HepG2 (cell line): Measurements from ENCODE around the gene TXNDC2. TPM values are rescaled to one million over a fixed set of nuclear protein-coding genes. Genes with fewer than 3 reads are reported as not detected.

Source experiments
- MAFF ChIP-seq: IDR thresholded peaks from 2 replicates; pipeline ENCODE4 v1.6.1; 2011; ENCODE audit warnings: low read depth, low read length, improper control_type of control experiment
- MYC ChIP-seq: sonication (generic); formaldehyde crosslinking; IDR thresholded peaks from 2 replicates; pipeline ENCODE4 v1.9.0; 2021; ENCODE audit warnings: missing genetic modification reagents, borderline replicate concordance
- SIX1 ChIP-seq: sonication (generic); formaldehyde crosslinking; IDR thresholded peaks from 2 replicates; pipeline ENCODE4 v1.4.0; 2020; ENCODE audit warnings: missing genetic modification reagents, borderline replicate concordance
- SOX5 ChIP-seq: IDR thresholded peaks from 2 replicates; pipeline ENCODE4 v1.6.1; 2016; ENCODE audit warnings: borderline replicate concordance
- ZNF343 ChIP-seq: sonication (generic); formaldehyde crosslinking; IDR thresholded peaks from 2 replicates; pipeline ENCODE4 v1.4.0; 2020; ENCODE audit warnings: mild to moderate bottlenecking, missing genetic modification reagents
- ZNF441 ChIP-seq: sonication (generic); formaldehyde crosslinking; IDR thresholded peaks from 2 replicates; pipeline ENCODE4 v1.7.0; 2021; ENCODE audit warnings: missing genetic modification reagents, borderline replicate concordance
- polyA plus RNA-seq, 8 experiments: library from polyadenylated mRNA; depleted of rRNA in 3 of 8; stranded (reverse) in 7 of 8; unstranded in 1 of 8; fragments of >200 nt; fragmentation: Illumina TruSeq in 4 of 8; extraction: Trizol in 4 of 8; gene quantifications; 2 replicates each; pipeline versions ENCODE4 v1.2.1 to v1.2.3, GENCODE V29; 2011 to 2016; ENCODE audit warnings: low read depth in 4 of 8, missing spikeins in 1 of 8, mixed read lengths in 1 of 8; ENCODE audit not compliant: insufficient read depth in 1 of 8
- total RNA-seq, 5 experiments: library from RNA; depleted of rRNA; stranded (reverse); fragments of >200 nt; fragmentation: Illumina TruSeq; extraction: Trizol; gene quantifications; 2 replicates each; pipeline ENCODE4 v1.2.3, GENCODE V29; 2016; ENCODE audit warnings: low read depth in 1 of 5
- TF ChIP-seq, protein P1 (sequence below): sonication (generic); formaldehyde crosslinking; IDR thresholded peaks from 2 replicates; pipeline ENCODE4 v1.8.0; 2022; ENCODE audit warnings: low read depth, missing genetic modification reagents
- TF ChIP-seq, protein P2 (sequence below): sonication (generic); formaldehyde crosslinking; IDR thresholded peaks from 2 replicates; pipeline ENCODE4 v1.4.0; 2020; ENCODE audit warnings: missing genetic modification reagents, borderline replicate concordance
- TF ChIP-seq, protein P3 (sequence below): sonication (generic); formaldehyde crosslinking; IDR thresholded peaks from 2 replicates; pipeline ENCODE4; 2020; ENCODE audit warnings: missing genetic modification reagents, mild to moderate bottlenecking, borderline replicate concordance

TXNDC2 gene
- total and polyA plus RNA-seq, 2 of the 13 experiments (the other 11 are each of a cell fraction or from before 2014, with no cell fraction given): not detected

DNA sequence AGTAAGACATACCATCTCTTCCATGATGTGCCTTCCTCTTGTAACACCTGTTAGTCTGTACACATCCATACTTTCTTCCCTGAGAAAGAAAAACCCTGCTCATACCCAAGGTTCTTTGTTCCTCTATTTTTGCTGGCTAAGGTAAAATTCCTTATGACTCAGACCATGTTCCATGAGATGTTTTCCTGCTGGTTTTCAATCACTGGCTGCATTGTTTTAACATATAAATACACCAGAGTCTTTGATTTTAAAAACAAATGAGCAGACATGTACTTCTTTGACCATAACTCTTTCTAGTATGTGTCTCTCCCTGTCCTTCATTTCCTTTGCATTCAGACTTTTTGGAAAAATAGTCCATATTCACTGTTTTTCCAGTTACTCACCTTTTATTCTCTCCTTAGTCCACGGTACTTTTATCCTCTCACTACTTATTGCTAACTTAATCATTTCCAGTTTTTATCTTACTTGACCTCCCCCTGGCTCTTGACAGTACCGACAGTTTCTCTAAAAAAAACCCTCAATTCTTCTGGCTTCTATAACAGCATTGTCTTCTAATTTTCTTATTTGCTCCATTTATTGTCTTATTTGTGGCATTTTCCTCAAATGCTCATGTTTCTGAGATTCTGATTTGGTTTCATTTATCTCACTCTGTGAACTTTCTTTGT is 32.4 kb downstream of the TXNDC2 start (continued):
- TF ChIP-seq, protein P1, sequence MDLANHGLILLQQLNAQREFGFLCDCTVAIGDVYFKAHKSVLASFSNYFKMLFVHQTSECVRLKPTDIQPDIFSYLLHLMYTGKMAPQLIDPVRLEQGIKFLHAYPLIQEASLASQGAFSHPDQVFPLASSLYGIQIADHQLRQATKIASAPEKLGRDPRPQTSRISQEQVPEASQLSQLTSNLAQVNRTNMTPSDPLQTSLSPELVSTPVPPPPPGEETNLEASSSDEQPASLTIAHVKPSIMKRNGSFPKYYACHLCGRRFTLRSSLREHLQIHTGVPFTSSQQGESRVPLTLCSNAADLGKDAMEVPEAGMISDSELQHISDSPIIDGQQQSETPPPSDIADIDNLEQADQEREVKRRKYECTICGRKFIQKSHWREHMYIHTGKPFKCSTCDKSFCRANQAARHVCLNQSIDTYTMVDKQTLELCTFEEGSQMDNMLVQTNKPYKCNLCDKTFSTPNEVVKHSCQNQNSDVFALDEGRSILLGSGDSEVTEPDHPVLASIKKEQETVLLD (CRISPR knock-in tag): no peak
- TF ChIP-seq MAFF (peak; percentile 96), ZNF441 (CRISPR knock-in tag) (no peak), SOX5 (CRISPR knock-in tag) (peak; percentile 40; the same call in 1 of the 2 replicates), ZNF343 (CRISPR knock-in tag) (no peak), MYC (CRISPR knock-in tag) (no peak), SIX1 (no peak)
- TF ChIP-seq, protein P2, sequence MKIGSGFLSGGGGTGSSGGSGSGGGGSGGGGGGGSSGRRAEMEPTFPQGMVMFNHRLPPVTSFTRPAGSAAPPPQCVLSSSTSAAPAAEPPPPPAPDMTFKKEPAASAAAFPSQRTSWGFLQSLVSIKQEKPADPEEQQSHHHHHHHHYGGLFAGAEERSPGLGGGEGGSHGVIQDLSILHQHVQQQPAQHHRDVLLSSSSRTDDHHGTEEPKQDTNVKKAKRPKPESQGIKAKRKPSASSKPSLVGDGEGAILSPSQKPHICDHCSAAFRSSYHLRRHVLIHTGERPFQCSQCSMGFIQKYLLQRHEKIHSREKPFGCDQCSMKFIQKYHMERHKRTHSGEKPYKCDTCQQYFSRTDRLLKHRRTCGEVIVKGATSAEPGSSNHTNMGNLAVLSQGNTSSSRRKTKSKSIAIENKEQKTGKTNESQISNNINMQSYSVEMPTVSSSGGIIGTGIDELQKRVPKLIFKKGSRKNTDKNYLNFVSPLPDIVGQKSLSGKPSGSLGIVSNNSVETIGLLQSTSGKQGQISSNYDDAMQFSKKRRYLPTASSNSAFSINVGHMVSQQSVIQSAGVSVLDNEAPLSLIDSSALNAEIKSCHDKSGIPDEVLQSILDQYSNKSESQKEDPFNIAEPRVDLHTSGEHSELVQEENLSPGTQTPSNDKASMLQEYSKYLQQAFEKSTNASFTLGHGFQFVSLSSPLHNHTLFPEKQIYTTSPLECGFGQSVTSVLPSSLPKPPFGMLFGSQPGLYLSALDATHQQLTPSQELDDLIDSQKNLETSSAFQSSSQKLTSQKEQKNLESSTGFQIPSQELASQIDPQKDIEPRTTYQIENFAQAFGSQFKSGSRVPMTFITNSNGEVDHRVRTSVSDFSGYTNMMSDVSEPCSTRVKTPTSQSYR (CRISPR knock-in tag): no peak
- TF ChIP-seq, protein P3, sequence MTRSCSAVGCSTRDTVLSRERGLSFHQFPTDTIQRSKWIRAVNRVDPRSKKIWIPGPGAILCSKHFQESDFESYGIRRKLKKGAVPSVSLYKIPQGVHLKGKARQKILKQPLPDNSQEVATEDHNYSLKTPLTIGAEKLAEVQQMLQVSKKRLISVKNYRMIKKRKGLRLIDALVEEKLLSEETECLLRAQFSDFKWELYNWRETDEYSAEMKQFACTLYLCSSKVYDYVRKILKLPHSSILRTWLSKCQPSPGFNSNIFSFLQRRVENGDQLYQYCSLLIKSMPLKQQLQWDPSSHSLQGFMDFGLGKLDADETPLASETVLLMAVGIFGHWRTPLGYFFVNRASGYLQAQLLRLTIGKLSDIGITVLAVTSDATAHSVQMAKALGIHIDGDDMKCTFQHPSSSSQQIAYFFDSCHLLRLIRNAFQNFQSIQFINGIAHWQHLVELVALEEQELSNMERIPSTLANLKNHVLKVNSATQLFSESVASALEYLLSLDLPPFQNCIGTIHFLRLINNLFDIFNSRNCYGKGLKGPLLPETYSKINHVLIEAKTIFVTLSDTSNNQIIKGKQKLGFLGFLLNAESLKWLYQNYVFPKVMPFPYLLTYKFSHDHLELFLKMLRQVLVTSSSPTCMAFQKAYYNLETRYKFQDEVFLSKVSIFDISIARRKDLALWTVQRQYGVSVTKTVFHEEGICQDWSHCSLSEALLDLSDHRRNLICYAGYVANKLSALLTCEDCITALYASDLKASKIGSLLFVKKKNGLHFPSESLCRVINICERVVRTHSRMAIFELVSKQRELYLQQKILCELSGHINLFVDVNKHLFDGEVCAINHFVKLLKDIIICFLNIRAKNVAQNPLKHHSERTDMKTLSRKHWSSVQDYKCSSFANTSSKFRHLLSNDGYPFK (CRISPR knock-in tag): no peak
- TF ChIP-seq, all 625 proteins: peak for 4
